GM19043 (cell line): ENCODE data around the gene GJE1.

Source experiments
- ATAC-seq: cut with Tn5 transposase; IDR thresholded peaks from one replicate; pipeline ENCODE4 v1.9.1; 2021; ENCODE audit warnings: low read depth; ENCODE audit not compliant: unreplicated experiment

GJE1 gene

GRCh38 chr6:142162780-142163179 is 30.1 kb downstream of the GJE1 start:
- no peak for ATAC-seq

- no peak for ATAC-seq
Measured at GRCh38 chr6:142165227-142165626, 32.5 kb downstream of the GJE1 start.

GRCh38 chr6:142167071-142167470 is 34.3 kb downstream of the GJE1 start:
- no peak for ATAC-seq

- no peak for ATAC-seq
Measured at GRCh38 chr6:142167486-142167885, 34.8 kb downstream of the GJE1 start.

- no peak for ATAC-seq
Measured at GRCh38 chr6:142171351-142171750, 38.6 kb downstream of the GJE1 start.

- ATAC-seq: no peak
Measured at GRCh38 chr6:142172758-142173157, 40.0 kb downstream of the GJE1 start.

GRCh38 chr6:142173980-142174379 is 41.3 kb downstream of the GJE1 start:
- ATAC-seq: no peak

GRCh38 chr6:142174703-142175102 is 42.0 kb downstream of the GJE1 start:
- no peak for ATAC-seq

GRCh38 chr6:142178129-142178528 is 45.4 kb downstream of the GJE1 start:
- ATAC-seq: no peak

GRCh38 chr6:142182004-142182403 is 49.3 kb downstream of the GJE1 start:
- ATAC-seq: no peak

GRCh38 chr6:142183351-142183750 is 50.6 kb downstream of the GJE1 start:
- ATAC-seq: no peak

- no peak for ATAC-seq
Measured at GRCh38 chr6:142184307-142184706, 51.6 kb downstream of the GJE1 start.
